ENCODE results near the gene HOMER1. TPM values are rescaled to one million over a fixed set of nuclear protein-coding genes. Genes with fewer than 3 reads are reported as not detected.

The HOMER1 gene
- total and polyA plus RNA-seq, 8 donors: 4.2 to 14.0 (median 10.6) TPM

DNA sequence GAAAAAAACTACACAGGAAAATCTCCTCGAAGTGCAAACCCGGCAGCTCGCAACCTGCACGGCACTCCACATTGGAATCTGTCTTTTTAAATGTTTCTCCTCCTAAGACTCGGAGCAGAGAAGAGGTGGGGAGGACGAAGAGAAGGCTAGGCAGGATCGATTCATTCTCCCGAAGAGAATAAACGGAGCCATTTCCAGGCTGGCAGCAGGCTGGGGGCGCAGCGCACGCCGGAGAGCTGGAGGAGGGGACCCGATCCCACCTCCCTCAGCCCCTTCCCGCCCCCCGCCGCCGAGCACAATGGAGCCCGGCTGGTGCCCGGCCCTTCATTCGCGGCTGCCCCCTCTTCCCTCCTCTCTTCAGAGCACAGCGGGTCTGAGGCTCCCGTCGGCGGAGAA is 628 bp downstream of the HOMER1 start:
- DNase-seq (no peak), ATAC-seq (no peak)
- Histone ChIP-seq H3K27ac (peak overlapping the region; percentile 80 to 95), H3K4me3 (peak overlapping the region; percentile 63 to 93), H3K4me1 (peaks cover 2 to 23% of the 10 kb centered on the region in 2 donors), H3K36me3 (no peaks in the 10 kb centered on the region), H3K27me3 (peaks cover 31 to 60% of the 10 kb centered on the region in 2 donors), H3K9me3 (no peaks in the 10 kb centered on the region)
- no peak for TF ChIP-seq CTCF (IDR thresholded peaks at IDR 0.05)
- intact Hi-C loops (cut with DNase I): no loop called here

- no peak for TF ChIP-seq CTCF (IDR thresholded peaks at IDR 0.05)
- Histone ChIP-seq H3K27me3 (peaks cover 31 to 60% of the 10 kb centered on the region in 2 donors), H3K4me3 (peak overlapping the region; percentile 63 to 93), H3K36me3 (no peaks in the 10 kb centered on the region), H3K4me1 (peaks cover 2 to 23% of the 10 kb centered on the region in 2 donors), H3K27ac (no peak overlapping the region), H3K9me3 (no peaks in the 10 kb centered on the region)
- intact Hi-C loops (cut with DNase I): no loop called here
- ATAC-seq (no peak), DNase-seq (peak in 2 of 4 donors; percentile 23 to 30)
Observed at GRCh38 chr5:79512471-79513307, 1.2 kb downstream of the HOMER1 start.

DNA sequence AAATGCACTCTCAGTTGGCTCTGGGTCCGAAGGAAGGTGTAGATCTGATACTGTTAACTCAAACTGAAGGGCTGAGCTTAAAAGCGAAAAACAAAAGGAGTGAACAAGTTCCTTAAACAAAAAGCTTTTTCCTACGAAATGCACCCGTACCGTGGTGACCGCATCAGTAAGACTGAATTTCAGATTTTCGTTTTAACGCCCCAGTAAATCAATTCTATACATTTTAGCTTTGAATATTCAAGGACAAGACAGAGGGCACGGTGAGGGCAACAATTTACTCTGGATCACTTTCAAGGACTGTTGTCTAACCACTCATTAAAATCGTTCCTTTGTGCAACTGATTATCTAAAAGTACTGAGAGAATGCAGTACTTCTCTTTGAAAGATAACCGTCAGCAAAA is 1.9 kb downstream of the HOMER1 start:
- Histone ChIP-seq H3K9me3 (no peaks in the 10 kb centered on the region), H3K27ac (no peak overlapping the region), H3K4me1 (peaks cover 2 to 23% of the 10 kb centered on the region in 2 donors), H3K27me3 (peaks cover 31 to 60% of the 10 kb centered on the region in 2 donors), H3K36me3 (no peaks in the 10 kb centered on the region), H3K4me3 (peak overlapping the region; percentile 7 to 93)
- intact Hi-C loops (cut with DNase I): no loop called here
- ATAC-seq (no peak), DNase-seq (peak in 2 of 4 donors; percentile 16 to 24)
- no peak for TF ChIP-seq CTCF (IDR thresholded peaks at IDR 0.05)

GRCh38 chr5:79510638-79511037 is 3.3 kb downstream of the HOMER1 start:
- Histone ChIP-seq H3K4me3 (no peak overlapping the region), H3K9me3 (no peaks in the 10 kb centered on the region), H3K36me3 (no peaks in the 10 kb centered on the region), H3K4me1 (peaks cover 2 to 23% of the 10 kb centered on the region in 2 donors), H3K27me3 (peaks cover 31 to 60% of the 10 kb centered on the region in 2 donors), H3K27ac (no peak overlapping the region)
- TF ChIP-seq CTCF (IDR thresholded peaks at IDR 0.05): no peak
- DNase-seq: no peak
- ATAC-seq: no peak
- intact Hi-C loops (cut with DNase I): no loop called here

GRCh38 chr5:79509244-79509885 is 4.6 kb downstream of the HOMER1 start:
- Histone ChIP-seq H3K27ac (no peak overlapping the region), H3K4me3 (no peak overlapping the region), H3K36me3 (no peaks in the 10 kb centered on the region), H3K27me3 (peaks cover 31 to 56% of the 10 kb centered on the region in 2 donors), H3K4me1 (peaks cover 2 to 23% of the 10 kb centered on the region in 2 donors), H3K9me3 (no peaks in the 10 kb centered on the region)
- intact Hi-C loops (cut with DNase I): no loop called here
- DNase-seq (no peak), ATAC-seq (no peak)
- TF ChIP-seq CTCF (IDR thresholded peaks at IDR 0.05): no peak
